GM10248 (cell line): ENCODE measurements around the gene CADM1.
A peak's percentile ranks its signal among the peaks of the same experiment; 100 is the strongest.

Source experiments
- CTCF ChIA-PET: fragments of 300-600 bp; sonication (Branson Sonifier 250); formaldehyde crosslinking; extraction: SDS; loops from one replicate; lab custom pipeline; 2021; ENCODE audit warnings: antibody characterized with exemption; lab: Yijun Ruan, JAX
- POLR2A ChIA-PET: fragments of 350-650 bp; sonication (Branson Sonifier 250); formaldehyde crosslinking; extraction: SDS; loops from one replicate; lab custom pipeline; 2020; ENCODE audit warnings: antibody characterized with exemption; lab: Yijun Ruan, JAX
- DNase-seq: peaks from one replicate; pipeline ENCODE4 v3.0.0; 2012; ENCODE audit errors: extremely low spot score
- TF ChIP-seq, protein P1 (sequence below): IDR thresholded peaks from 2 replicates; pipeline ENCODE4 v1.5.1; 2012; ENCODE audit warnings: mild to moderate bottlenecking, low read depth; ENCODE audit errors: extremely low read depth, missing control alignments, control extremely low read depth

CADM1 gene

DNA sequence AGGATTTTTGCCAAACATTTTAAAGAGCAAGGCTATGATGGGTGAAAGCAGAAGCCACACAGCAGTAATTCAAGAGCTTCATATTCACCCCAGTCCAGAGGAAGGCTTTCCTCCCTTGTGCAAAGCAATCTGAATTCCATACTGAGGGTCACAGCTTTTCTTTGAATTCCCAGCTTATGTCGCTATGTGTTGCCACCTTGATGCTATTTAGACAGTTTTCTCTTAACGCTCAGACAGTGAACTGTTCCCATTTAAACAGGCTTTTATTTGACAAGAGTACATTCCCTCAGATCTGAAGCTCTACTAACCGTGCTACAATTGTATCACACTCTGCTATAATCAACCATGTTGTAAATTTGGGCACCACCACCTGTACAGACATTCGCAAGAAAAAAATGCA, 279.7 kb downstream of the CADM1 start:
- TF ChIP-seq, protein P1, sequence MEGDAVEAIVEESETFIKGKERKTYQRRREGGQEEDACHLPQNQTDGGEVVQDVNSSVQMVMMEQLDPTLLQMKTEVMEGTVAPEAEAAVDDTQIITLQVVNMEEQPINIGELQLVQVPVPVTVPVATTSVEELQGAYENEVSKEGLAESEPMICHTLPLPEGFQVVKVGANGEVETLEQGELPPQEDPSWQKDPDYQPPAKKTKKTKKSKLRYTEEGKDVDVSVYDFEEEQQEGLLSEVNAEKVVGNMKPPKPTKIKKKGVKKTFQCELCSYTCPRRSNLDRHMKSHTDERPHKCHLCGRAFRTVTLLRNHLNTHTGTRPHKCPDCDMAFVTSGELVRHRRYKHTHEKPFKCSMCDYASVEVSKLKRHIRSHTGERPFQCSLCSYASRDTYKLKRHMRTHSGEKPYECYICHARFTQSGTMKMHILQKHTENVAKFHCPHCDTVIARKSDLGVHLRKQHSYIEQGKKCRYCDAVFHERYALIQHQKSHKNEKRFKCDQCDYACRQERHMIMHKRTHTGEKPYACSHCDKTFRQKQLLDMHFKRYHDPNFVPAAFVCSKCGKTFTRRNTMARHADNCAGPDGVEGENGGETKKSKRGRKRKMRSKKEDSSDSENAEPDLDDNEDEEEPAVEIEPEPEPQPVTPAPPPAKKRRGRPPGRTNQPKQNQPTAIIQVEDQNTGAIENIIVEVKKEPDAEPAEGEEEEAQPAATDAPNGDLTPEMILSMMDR = no peak
- DNase-seq = no peak
- CTCF ChIA-PET = interaction anchor here (1.0 to 2.5 kb wide), 4 partner anchors 11 to 98 kb away, joined by 3 to 8 read pairs (median 4); no protein-coding TSS in a partner anchor
- POLR2A ChIA-PET = no interaction called here

DNA sequence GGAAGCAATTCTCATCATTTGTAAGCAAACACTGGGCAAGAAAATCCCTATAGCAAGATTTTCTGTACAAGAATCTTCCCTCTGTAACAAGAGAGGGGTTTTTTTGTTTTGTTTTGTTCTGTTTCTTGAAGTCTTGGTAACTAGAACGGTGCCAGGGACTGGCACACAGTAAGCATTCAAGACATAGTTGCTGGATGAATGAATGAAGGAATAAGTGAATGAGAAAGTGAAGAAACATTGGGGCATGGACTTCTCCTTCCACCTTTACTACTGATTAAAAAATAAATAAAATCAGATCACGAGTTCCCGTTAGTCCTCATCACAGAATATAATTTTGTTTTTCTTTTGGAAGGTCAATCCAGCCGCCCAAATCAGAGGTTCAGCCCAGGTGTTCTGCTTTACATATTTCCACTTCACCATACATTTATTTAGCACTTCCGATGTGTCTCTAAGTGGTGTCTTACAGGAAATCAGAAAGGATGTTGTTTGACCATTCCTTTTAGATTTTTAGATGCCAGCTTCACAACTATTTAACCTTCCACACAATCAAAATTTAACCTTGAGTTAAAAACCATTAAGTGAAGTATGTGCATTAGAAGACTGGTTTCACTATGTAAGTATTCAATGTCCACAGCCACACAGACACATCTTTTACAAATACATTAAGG, 281.2 kb downstream of the CADM1 start:
- no peak for DNase-seq
- CTCF ChIA-PET = interaction anchor here (1.5 kb wide), 2 partner anchors 13 to 52 kb away, joined by 3 to 4 read pairs; no protein-coding TSS in a partner anchor
- POLR2A ChIA-PET = no interaction called here
- TF ChIP-seq, protein P1 = no peak

DNA sequence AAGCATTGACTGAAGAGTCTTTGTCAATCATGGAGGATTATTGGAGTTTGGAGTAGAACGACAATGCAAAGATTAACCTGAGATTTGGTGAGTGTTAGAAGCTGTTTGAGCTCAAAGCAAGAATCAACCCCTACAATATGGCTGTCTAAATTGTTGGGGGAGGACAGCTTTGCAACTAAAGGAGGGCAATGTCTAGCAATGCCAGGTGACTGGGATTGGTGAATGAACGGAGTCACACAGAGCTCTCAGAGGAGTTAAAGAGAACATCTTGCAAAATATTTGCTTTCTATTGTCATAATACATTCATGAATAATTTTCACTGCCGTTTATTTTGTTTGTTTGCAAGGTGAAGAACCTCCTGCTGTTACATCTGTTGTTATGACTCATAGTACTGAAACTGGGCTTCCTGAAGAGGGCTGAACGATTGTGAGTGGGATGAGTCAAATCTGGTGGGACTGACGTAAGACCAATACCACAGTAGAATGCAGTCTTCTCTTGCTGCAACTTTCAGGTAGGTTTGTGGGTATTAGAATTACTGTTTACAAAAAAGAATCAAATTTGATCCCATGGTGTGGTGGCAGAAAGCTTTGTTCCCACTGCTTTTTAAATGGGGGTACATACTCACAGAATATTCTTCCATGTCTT, 281.9 kb downstream of the CADM1 start:
- ChIA-PET POLR2A (no interaction called here), CTCF (interaction anchor here (1.5 kb wide), 2 partner anchors 12 to 51 kb away, joined by 3 to 4 read pairs; no protein-coding TSS in a partner anchor)
- DNase-seq = peak; percentile 62

DNA sequence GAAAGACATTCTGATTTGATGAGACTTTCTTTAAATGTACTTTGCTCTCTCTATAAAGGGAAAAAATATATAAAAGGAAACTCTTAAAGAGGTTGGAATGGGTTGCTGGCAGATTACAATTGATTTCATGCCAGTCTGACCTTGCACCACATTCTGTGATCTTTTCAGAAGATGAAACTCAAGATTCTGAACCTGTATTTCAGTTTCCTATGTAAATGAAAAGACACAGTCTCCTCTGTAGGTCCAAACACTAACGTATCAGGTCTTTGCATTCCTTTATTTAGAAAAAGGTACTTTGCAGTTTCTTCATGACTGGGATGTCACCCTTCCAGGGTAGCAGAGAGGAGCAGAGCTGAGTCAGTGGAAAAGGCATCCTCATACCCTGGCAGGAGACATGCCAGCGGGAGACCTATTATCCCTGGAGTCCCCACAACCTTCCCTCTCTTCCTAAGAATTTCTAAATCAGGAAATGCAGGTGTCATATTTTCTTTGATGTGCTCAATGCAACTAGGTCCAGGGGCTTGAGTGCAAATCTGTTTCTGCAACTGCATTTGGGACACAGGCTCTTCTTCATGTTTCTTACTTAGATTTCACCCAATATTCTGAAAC, 282.6 kb downstream of the CADM1 start:
- no peak for DNase-seq
- ChIA-PET POLR2A (no interaction called here), CTCF (interaction anchor here (1.5 kb wide), 2 partner anchors 12 to 51 kb away, joined by 3 to 4 read pairs; no protein-coding TSS in a partner anchor)
- TF ChIP-seq, protein P1 = no peak

More for the DNA sequence above, 281.9 kb downstream of the CADM1 start:
- TF ChIP-seq, protein P1 = no peak

DNA sequence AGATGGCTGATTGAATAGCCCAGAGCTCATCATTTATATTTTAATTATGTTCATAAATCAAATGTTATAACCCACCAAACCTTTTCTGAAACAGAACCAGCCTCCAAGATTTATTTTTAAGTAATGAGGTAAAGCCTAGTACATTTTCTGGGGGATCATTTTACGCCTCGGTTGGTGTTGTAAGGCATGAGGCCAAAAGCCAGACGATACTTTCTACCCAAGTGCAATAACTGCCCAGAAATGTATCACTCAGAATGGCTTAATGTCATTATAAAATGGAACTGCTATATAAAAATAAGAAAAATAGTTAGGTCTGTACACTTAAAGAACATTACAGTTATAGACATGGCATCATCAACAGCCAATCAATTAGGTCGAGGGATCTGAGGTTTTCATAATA, 283.3 kb downstream of the CADM1 start:
- CTCF ChIA-PET = interaction anchor here (2.8 kb wide), 1 partner anchor 13 kb away, joined by 9 read pairs; no protein-coding TSS in a partner anchor
- TF ChIP-seq, protein P1 = no peak
- no peak for DNase-seq
- POLR2A ChIA-PET = no interaction called here

DNA sequence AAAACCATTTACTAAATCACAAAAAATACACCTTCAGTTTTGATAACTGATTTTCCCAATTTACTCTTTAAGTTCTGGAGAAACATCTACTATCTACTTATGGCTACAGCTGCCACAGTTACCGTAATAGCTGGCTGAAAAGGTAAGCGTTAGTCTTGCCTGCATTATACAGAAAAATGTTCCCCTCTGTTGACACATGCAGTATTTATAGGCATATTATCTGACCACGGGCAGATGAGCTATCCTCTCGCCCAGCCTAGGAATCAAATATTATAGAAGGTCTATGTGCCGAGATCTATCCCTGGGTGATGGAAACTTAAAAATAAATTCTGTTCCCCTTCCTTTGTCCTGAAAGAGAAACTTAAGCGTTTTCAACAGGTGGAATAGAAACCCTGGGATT, 283.8 kb downstream of the CADM1 start:
- POLR2A ChIA-PET = no interaction called here
- DNase-seq = no peak
- CTCF ChIA-PET = interaction anchor here (0.9 to 2.8 kb wide), 3 partner anchors 13 to 31 kb away, joined by 3 to 9 read pairs (median 8); no protein-coding TSS in a partner anchor
- TF ChIP-seq, protein P1 = no peak
